Measurements from ENCODE around the gene GPR17.

Gene GPR17

DNA sequence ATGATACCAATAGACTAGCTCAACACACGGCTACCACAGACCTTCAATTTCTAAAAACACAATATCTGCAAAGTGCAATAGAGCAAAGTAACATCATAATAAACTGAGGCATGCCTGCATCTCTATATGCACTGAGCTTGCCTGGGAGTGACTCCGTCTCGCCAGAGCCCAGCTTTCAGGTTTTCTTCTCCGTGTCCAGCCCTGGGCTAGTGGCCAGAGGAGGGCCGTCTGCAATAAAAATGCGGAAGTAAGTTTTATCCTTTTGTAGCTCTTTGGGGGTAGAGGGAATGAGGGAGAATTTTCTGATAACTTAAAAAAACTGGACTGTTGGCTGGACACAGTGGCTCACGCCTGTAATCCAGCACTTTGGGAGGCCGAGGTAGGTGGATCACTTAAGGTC, 41.0 kb upstream of the GPR17 start:
- H3K4me3 ChIP-seq (ENCODE audit: low read depth, low read length), result no peak overlapping the region
- in situ Hi-C loops (cut with HindIII; ENCODE audit: low sequenced_read_pairs), result no loop called here
- no peak for DNase-seq (ENCODE audit: low read depth, low spot score)
- TF ChIP-seq CTCF (IDR thresholded peaks at IDR 0.05; ENCODE audit: low read depth, low read length), result no peak

DNA sequence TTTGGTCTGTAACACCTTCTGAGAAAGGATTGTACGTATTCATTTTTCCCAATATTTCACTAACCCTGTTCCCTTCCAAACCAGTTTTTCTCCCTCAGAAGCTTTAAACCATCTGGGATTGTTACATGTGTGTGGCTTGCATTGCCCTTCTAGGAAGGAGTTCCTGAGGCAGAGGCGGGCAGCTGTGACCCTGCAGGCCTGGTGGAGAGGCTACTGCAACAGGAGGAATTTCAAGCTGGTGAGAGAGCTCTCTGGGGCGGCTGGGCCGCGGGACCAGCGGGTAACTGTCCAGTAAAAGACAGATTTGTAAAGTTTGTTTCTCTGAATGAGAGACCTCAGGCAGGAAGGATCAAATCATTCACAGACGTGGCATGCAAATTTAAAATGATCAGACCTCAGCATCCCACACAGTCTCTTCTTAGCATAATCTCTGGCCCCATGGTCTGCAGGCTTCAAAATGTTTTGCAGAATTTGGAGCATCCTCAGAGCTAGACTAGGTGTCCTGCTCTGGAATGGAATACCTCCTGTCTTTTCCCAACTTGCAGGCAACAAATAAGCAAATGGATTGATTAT, 40.2 kb upstream of the GPR17 start:
- DNase-seq (ENCODE audit: low read depth, low spot score), result no peak
- no peak for TF ChIP-seq CTCF (IDR thresholded peaks at IDR 0.05; ENCODE audit: low read depth, low read length)
- in situ Hi-C loops (cut with HindIII; ENCODE audit: low sequenced_read_pairs), result no loop called here
- H3K4me3 ChIP-seq (ENCODE audit: low read depth, low read length), result no peak overlapping the region

- H3K4me3 ChIP-seq (ENCODE audit: low read depth, low read length), result no peak overlapping the region
- DNase-seq (ENCODE audit: low read depth, low spot score), result no peak
- TF ChIP-seq CTCF (IDR thresholded peaks at IDR 0.05; ENCODE audit: low read depth, low read length), result no peak
- in situ Hi-C loops (cut with HindIII; ENCODE audit: low sequenced_read_pairs), result no loop called here
Measured at GRCh38 chr2:127606625-127607398, 39.1 kb upstream of the GPR17 start.

DNA sequence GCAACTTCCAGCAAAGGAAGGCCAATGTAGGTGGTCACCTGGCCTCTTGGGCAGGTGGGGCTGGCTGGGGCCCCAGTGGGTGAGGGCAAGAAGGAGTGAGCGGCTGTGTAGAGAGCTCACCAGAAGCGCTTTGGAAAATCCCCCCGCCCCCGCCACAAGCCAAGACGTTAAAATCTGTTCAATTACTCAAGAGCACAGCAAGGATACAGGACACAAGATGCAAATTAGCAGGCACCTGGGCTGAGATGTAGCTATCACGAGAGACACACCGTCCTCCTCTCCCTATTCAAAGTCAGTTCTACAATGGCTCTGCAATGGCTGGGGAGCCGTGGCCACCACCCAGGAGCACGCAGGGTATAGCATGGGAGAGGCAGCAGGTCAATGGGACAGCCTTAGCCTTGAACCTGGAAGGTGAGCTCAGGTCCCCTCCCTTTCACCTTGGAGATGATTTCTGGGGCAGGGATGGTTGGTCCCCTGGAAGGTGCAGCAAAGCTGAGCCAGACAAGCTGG, 38.5 kb upstream of the GPR17 start:
- no peak for DNase-seq (ENCODE audit: low read depth, low spot score)
- no peak overlapping the region for H3K4me3 ChIP-seq (ENCODE audit: low read depth, low read length)
- TF ChIP-seq CTCF (IDR thresholded peaks at IDR 0.05; ENCODE audit: low read depth, low read length), result no peak
- in situ Hi-C loops (cut with HindIII; ENCODE audit: low sequenced_read_pairs), result no loop called here

- no peak for TF ChIP-seq CTCF (IDR thresholded peaks at IDR 0.05; ENCODE audit: low read depth, low read length)
- in situ Hi-C loops (cut with HindIII; ENCODE audit: low sequenced_read_pairs), result no loop called here
- H3K4me3 ChIP-seq (ENCODE audit: low read depth, low read length), result no peak overlapping the region
- DNase-seq (ENCODE audit: low read depth, low spot score), result no peak
Measured at GRCh38 chr2:127608061-127609030, 37.6 kb upstream of the GPR17 start.

- no peak for TF ChIP-seq CTCF (IDR thresholded peaks at IDR 0.05; ENCODE audit: low read depth, low read length)
- DNase-seq (ENCODE audit: low read depth, low spot score), result no peak
- no peak overlapping the region for H3K4me3 ChIP-seq (ENCODE audit: low read depth, low read length)
- in situ Hi-C loops (cut with HindIII; ENCODE audit: low sequenced_read_pairs), result no loop called here
Measured at GRCh38 chr2:127609031-127609751, 36.8 kb upstream of the GPR17 start.

All from astrocyte of the spinal cord (primary cell).